Measurements from ENCODE around the gene AJM1. TPM values are rescaled to one million over a fixed set of nuclear protein-coding genes. Genes with fewer than 3 reads are reported as not detected.
"Not testable (repeated sequence)": the region's sequence is repeated elsewhere in the genome, so short reads cannot be mapped to it uniquely, and the experiment has no call there.

The AJM1 gene
- total RNA-seq, 1 donor from 2014 or later: 4.4 TPM

GRCh38 chr9:136835162-136835931, 6.9 kb upstream of the AJM1 start:
- H3K27me3 Mint-ChIP-seq (ENCODE audit: unreplicated experiment): no peaks in the 10 kb centered on the region
- H3K4me1 Mint-ChIP-seq (ENCODE audit: unreplicated experiment): peaks cover 13% of the 10 kb centered on the region
- no peak for TF ChIP-seq CTCF (IDR thresholded peaks at IDR 0.05)
- peaks cover 19% of the 10 kb centered on the region for H3K36me3 Mint-ChIP-seq (ENCODE audit: unreplicated experiment)
- H3K9me3 Mint-ChIP-seq (ENCODE audit: unreplicated experiment): no peaks in the 10 kb centered on the region
- no peak overlapping the region for H3K4me3 Mint-ChIP-seq (ENCODE audit: unreplicated experiment)
- no peak for DNase-seq (ENCODE audit: extremely low spot score, unreplicated experiment)
- H3K27ac Mint-ChIP-seq (ENCODE audit: unreplicated experiment): no peak overlapping the region

DNA sequence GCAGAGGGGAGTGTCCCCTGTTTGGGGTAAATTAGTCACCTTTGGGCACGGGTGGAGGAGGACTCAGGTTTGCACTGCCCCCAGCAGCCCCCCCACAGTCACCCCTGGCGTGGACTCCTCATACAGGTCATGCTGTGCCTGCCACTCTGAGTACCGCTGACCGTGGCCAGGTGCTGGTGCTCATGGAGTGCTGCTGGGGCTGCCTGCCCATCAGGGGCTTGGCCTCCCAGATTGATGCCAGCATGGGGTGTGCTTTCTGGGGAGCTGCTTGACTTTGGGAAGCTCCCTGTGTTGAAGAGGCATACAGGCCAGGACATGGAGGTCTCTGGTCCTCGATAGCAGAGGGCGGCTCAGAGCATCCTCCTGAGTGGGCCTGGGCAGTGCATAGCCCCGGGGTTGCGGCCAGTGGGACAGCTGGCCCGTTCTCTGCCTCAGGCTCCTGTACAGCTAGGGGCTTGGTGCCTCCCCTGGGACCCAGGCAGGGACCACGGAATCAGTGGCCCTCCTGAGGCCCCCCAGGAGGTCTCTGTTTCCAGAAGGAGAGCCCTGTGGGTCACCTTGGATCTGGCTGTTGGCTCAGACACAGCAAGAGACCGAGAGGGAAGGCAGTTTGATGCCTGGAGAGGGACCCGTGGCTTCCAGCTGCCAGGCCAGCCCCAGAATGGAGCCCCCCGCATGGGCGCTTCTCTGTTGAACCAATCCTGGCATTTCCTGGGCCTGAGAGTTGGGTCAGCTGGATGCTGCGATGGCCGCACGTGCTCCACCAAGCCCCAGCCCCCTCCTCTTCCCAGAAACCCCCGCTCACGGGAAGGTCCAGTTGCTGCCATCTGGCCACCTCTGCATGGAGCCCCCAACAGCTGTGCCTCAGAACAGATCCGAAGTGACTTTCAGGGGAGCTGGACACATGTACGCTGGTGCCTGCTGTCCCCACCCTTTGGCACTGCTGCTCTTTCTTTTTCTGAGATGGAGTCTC, 6.1 kb upstream of the AJM1 start:
- DNase-seq (ENCODE audit: extremely low spot score, unreplicated experiment): no peak
- Mint-ChIP-seq H3K36me3 (ENCODE audit: unreplicated experiment) (peaks cover 19% of the 10 kb centered on the region), H3K4me1 (ENCODE audit: unreplicated experiment) (peaks cover 21% of the 10 kb centered on the region), H3K9me3 (ENCODE audit: unreplicated experiment) (no peaks in the 10 kb centered on the region), H3K27me3 (ENCODE audit: unreplicated experiment) (no peaks in the 10 kb centered on the region), H3K4me3 (ENCODE audit: unreplicated experiment) (no peak overlapping the region), H3K27ac (ENCODE audit: unreplicated experiment) (no peak overlapping the region)
- TF ChIP-seq CTCF (IDR thresholded peaks at IDR 0.05): no peak

- TF ChIP-seq CTCF (IDR thresholded peaks at IDR 0.05): no peak
- H3K27ac Mint-ChIP-seq (ENCODE audit: unreplicated experiment): no peak overlapping the region
- no peak for DNase-seq (ENCODE audit: extremely low spot score, unreplicated experiment)
- H3K9me3 Mint-ChIP-seq (ENCODE audit: unreplicated experiment): no peaks in the 10 kb centered on the region
- no peak overlapping the region for H3K4me3 Mint-ChIP-seq (ENCODE audit: unreplicated experiment)
- peaks cover 15% of the 10 kb centered on the region for H3K36me3 Mint-ChIP-seq (ENCODE audit: unreplicated experiment)
- H3K27me3 Mint-ChIP-seq (ENCODE audit: unreplicated experiment): no peaks in the 10 kb centered on the region
- peaks cover 31% of the 10 kb centered on the region for H3K4me1 Mint-ChIP-seq (ENCODE audit: unreplicated experiment)
Measured at GRCh38 chr9:136837146-136837855, 5.0 kb upstream of the AJM1 start.

DNA sequence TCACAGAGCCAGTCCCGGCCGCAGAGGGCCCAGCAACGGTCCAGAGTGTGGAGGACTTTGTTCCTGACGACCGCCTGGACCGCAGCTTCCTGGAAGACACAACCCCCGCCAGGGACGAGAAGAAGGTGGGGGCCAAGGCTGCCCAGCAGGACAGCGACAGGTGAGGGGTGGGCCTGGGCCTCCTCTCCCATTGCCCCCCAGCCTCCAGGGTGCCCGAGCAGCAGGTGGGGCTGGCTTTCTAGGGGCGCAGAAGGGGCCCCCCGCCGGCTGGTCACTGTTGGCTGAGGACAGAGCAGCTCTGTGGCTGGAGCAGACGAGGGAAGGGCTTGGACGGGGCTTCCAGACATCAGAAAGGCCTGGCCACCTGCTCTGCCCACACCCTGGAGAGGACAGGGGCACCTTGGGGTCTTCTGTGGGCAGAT, 4.4 kb upstream of the AJM1 start:
- DNase-seq (ENCODE audit: extremely low spot score, unreplicated experiment); H3K27me3 Mint-ChIP-seq (ENCODE audit: unreplicated experiment); H3K4me3 Mint-ChIP-seq (ENCODE audit: unreplicated experiment); H3K27ac Mint-ChIP-seq (ENCODE audit: unreplicated experiment); H3K9me3 Mint-ChIP-seq (ENCODE audit: unreplicated experiment): not testable (repeated sequence)
- peaks cover 12% of the 10 kb centered on the region for H3K36me3 Mint-ChIP-seq (ENCODE audit: unreplicated experiment)
- peaks cover 32% of the 10 kb centered on the region for H3K4me1 Mint-ChIP-seq (ENCODE audit: unreplicated experiment)

- Mint-ChIP-seq H3K4me3 (ENCODE audit: unreplicated experiment) (no peak overlapping the region), H3K27me3 (ENCODE audit: unreplicated experiment) (no peaks in the 10 kb centered on the region), H3K36me3 (ENCODE audit: unreplicated experiment) (peaks cover 12% of the 10 kb centered on the region), H3K9me3 (ENCODE audit: unreplicated experiment) (no peaks in the 10 kb centered on the region), H3K27ac (ENCODE audit: unreplicated experiment) (peak overlapping the region; percentile 38), H3K4me1 (ENCODE audit: unreplicated experiment) (peaks cover 35% of the 10 kb centered on the region)
- TF ChIP-seq CTCF (IDR thresholded peaks at IDR 0.05): no peak
- DNase-seq (ENCODE audit: extremely low spot score, unreplicated experiment): no peak
Measured at GRCh38 chr9:136838314-136839228, 3.7 kb upstream of the AJM1 start.

All from osteocyte (in vitro differentiated cells).